Measurements from ENCODE around the gene FAM72B.
"Not testable (repeated sequence)": the region's sequence is repeated elsewhere in the genome, so short reads cannot be mapped to it uniquely, and the experiment has no call there.

GRCh38 chr1:121202986-121203385 lies 18.8 kb upstream of the FAM72B start:
- TF ChIP-seq EZH2 (IDR thresholded peaks at IDR 0.05; ENCODE audit: insufficient read depth, poor library complexity, severe bottlenecking); EZH2phosphoT487 (IDR thresholded peaks at IDR 0.05; ENCODE audit: insufficient read depth, low read depth): not testable (repeated sequence)

Data from GM23248 (cell line).